ENCODE data around the gene CBX3. TPM values are rescaled to one million over a fixed set of nuclear protein-coding genes. Genes with fewer than 3 reads are reported as not detected.
"Not testable (repeated sequence)": the region's sequence is repeated elsewhere in the genome, so short reads cannot be mapped to it uniquely, and the experiment has no call there.

The CBX3 gene
- total RNA-seq, 2 experiments from 2014 or later = 214 to 215 TPM

- no peaks in the 10 kb centered on the region for H3K4me1 Mint-ChIP-seq
- ChIA-PET CTCF (no interaction called here), POLR2A (no interaction called here)
- H3K27ac Mint-ChIP-seq = no peak overlapping the region
- H3K4me3 Mint-ChIP-seq = no peak overlapping the region
- DNase-seq = no peak
- peaks cover 5% of the 10 kb centered on the region for H3K27me3 Mint-ChIP-seq
- no peaks in the 10 kb centered on the region for H3K9me3 Mint-ChIP-seq
- H3K36me3 Mint-ChIP-seq (ENCODE audit: low read depth) = no peaks in the 10 kb centered on the region
Observed at GRCh38 chr7:26237035-26237807, 35.7 kb downstream of the CBX3 start.

- no peaks in the 10 kb centered on the region for H3K4me1 Mint-ChIP-seq
- POLR2A ChIA-PET = no interaction called here
- H3K27ac Mint-ChIP-seq = no peak overlapping the region
- H3K9me3 Mint-ChIP-seq = no peaks in the 10 kb centered on the region
- H3K4me3 Mint-ChIP-seq = no peak overlapping the region
- peaks cover 7% of the 10 kb centered on the region for H3K27me3 Mint-ChIP-seq
- no peaks in the 10 kb centered on the region for H3K36me3 Mint-ChIP-seq (ENCODE audit: low read depth)
- CTCF ChIA-PET = no interaction called here
- no peak for DNase-seq
Observed at GRCh38 chr7:26238032-26238431, 36.5 kb downstream of the CBX3 start.

DNA sequence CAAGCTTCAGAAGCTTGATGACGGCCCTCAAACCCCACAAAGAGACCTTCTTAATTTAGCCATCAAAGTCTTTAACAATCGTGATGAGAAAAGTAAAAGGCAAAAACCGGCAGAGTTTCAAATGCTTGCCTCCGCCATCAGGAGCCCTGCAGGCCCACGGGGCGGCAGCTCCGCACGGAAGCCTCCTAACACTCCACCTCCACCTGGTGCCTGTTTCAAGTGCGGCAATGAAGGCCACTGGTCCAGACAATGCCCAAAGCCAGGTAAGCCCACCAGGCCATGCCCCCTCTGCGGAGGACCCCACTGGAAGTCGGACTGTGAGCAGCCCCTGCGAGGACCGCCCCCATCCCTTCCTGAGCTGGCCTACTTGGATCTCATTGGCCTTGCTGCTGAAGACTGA is 43.6 kb downstream of the CBX3 start:
- ChIA-PET POLR2A (no interaction called here), CTCF (no interaction called here)
- no peak overlapping the region for H3K27ac Mint-ChIP-seq
- no peak for DNase-seq
- peaks cover 2% of the 10 kb centered on the region for H3K4me1 Mint-ChIP-seq
- H3K9me3 Mint-ChIP-seq = no peaks in the 10 kb centered on the region
- peaks cover 3% of the 10 kb centered on the region for H3K36me3 Mint-ChIP-seq (ENCODE audit: low read depth)
- peaks cover 5% of the 10 kb centered on the region for H3K27me3 Mint-ChIP-seq
- no peak overlapping the region for H3K4me3 Mint-ChIP-seq

GRCh38 chr7:26250239-26250638 is 48.7 kb downstream of the CBX3 start:
- Mint-ChIP-seq H3K27ac (no peak overlapping the region), H3K36me3 (ENCODE audit: low read depth) (peaks cover 3% of the 10 kb centered on the region), H3K27me3 (peaks cover 4% of the 10 kb centered on the region), H3K4me3 (no peak overlapping the region), H3K4me1 (peaks cover 2% of the 10 kb centered on the region), H3K9me3 (no peaks in the 10 kb centered on the region)
- peak; percentile 16 for DNase-seq
- ChIA-PET POLR2A (no interaction called here), CTCF (interaction anchor here (0.7 kb wide), 1 partner anchor 437 kb away, joined by 3 read pairs; no protein-coding TSS in a partner anchor)

DNA sequence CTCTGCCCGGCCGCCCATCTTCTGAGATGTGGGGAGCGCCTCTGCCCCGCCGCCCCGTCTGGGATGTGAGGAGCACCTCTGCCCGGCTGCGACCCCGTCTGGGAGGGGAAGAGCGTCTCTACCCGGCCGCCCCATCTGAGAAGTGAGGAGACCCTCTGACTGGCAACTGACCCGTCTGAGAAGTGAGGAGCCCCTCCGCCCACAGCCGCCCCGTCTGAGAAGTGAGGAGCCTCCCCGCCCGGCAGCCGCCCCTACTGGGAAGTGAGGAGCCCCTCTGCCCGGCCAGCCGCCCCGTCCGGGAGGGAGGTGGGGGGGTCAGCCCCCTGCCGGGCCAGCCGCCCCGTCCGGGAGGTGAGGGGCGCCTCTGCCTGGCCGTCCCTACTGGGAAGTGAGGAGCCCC is 60.3 kb downstream of the CBX3 start:
- H3K4me1 Mint-ChIP-seq = peaks cover 17% of the 10 kb centered on the region
- H3K4me3 Mint-ChIP-seq; POLR2A ChIA-PET; H3K27me3 Mint-ChIP-seq; H3K36me3 Mint-ChIP-seq (ENCODE audit: low read depth); DNase-seq; H3K9me3 Mint-ChIP-seq; H3K27ac Mint-ChIP-seq; CTCF ChIA-PET: not testable (repeated sequence)

Other genes with a start within 250 kb of the CBX3 start
- gene NFE2L3, start 49.5 kb upstream of the CBX3 start, total RNA-seq = 10 to 100 TPM; 21.5 to 24.0 TPM
- 100 to 1,000 TPM; 696 to 705 TPM for gene HNRNPA2B1, start 999 bp upstream of the CBX3 start, total RNA-seq
- 10 to 100 TPM; 42.4 to 45.7 TPM for gene SNX10, start 90.1 kb downstream of the CBX3 start, total RNA-seq